OCI-LY1 (cell line): ENCODE measurements around the gene CYTH2.

ENCODE experiments used
- H2AFZ ChIP-seq: fragments of 200-600 bp; sonication (generic), shearing (Covaris generic); 2 replicates; pipeline ENCODE4 v1.6.0; 2014; ENCODE audit warnings: antibody characterized with exemption, mild to moderate bottlenecking, low read length
- H3F3A ChIP-seq: fragments of 200-600 bp; sonication (generic), shearing (Covaris generic); 2 replicates; pipeline ENCODE4 v1.6.0; 2014; ENCODE audit warnings: mild to moderate bottlenecking, antibody characterized with exemption, low read length, moderate library complexity; ENCODE audit not compliant: insufficient read depth
- H3K27ac ChIP-seq: fragments of 200-600 bp; sonication (generic); 2 replicates; pipeline ENCODE4 v1.5.1; 2014; ENCODE audit warnings: low read length, mixed run types, mild to moderate bottlenecking, low read depth; ENCODE audit not compliant: poor library complexity, severe bottlenecking
- H3K27me3 ChIP-seq: fragments of 200-600 bp; sonication (generic); 2 replicates; pipeline ENCODE4 v1.6.0; 2014; ENCODE audit warnings: antibody characterized with exemption, mild to moderate bottlenecking, low read length, moderate library complexity; ENCODE audit not compliant: insufficient read depth
- H3K36me3 ChIP-seq: fragments of 200-600 bp; sonication (generic); 2 replicates; pipeline ENCODE4 v1.6.1; 2014; ENCODE audit warnings: mild to moderate bottlenecking, antibody characterized with exemption, low read length, moderate library complexity, mixed read lengths; ENCODE audit not compliant: insufficient read depth
- H3K4me1 ChIP-seq: fragments of 200-600 bp; sonication (generic); 2 replicates; pipeline ENCODE4 v1.5.1; 2014; ENCODE audit warnings: mild to moderate bottlenecking, low read length, moderate library complexity; ENCODE audit not compliant: insufficient read depth, severe bottlenecking
- H3K4me2 ChIP-seq: fragments of 200-600 bp; sonication (generic), shearing (Covaris generic); 2 replicates; pipeline ENCODE4 v1.6.1; 2014; ENCODE audit warnings: low read length
- H3K4me3 ChIP-seq: fragments of 200-600 bp; sonication (generic); 2 replicates; pipeline ENCODE4 v1.5.1; 2014; ENCODE audit warnings: low read length, low read depth, mild to moderate bottlenecking, mixed read lengths; ENCODE audit not compliant: poor library complexity, severe bottlenecking
- H3K79me2 ChIP-seq: fragments of 200-600 bp; shearing (Covaris generic); 2 replicates; pipeline ENCODE4 v1.6.1; 2016; ENCODE audit warnings: mixed run types, low read length, mixed read lengths; ENCODE audit not compliant: insufficient read depth
- H3K9ac ChIP-seq: fragments of 200-600 bp; sonication (generic), shearing (Covaris generic); 2 replicates; pipeline ENCODE4 v1.6.1; 2014; ENCODE audit warnings: mild to moderate bottlenecking, low read length, mixed read lengths
- H3K9me2 ChIP-seq: fragments of 200-600 bp; sonication (generic), shearing (Covaris generic); 2 replicates; pipeline ENCODE4 v1.6.1; 2014; ENCODE audit warnings: low read depth, mild to moderate bottlenecking, low read length, mixed read lengths
- H3K9me3 ChIP-seq: fragments of 200-600 bp; shearing (Covaris generic); 2 replicates; pipeline ENCODE4 v1.6.1; 2014; ENCODE audit warnings: low read length, mixed read lengths
- H4K20me1 ChIP-seq: fragments of 200-600 bp; sonication (generic), shearing (Covaris generic); 2 replicates; pipeline ENCODE4 v1.6.0; 2016; ENCODE audit warnings: mild to moderate bottlenecking, low read length; ENCODE audit not compliant: insufficient read depth
- CTCF ChIP-seq: fragments of 200-600 bp; sonication (generic), shearing (Covaris generic); IDR thresholded peaks from 2 replicates; pipeline ENCODE4 v1.5.1; 2017; ENCODE audit warnings: mild to moderate bottlenecking, antibody characterized with exemption, low read length, moderate library complexity, mixed read lengths
- EZH2 ChIP-seq: fragments of 200-600 bp; sonication (generic), shearing (Covaris generic); IDR thresholded peaks from 2 replicates; pipeline ENCODE4 v1.8.0; 2017; ENCODE audit warnings: borderline replicate concordance, mixed run types, mild to moderate bottlenecking, antibody characterized with exemption, low read length, moderate library complexity, mixed read lengths

Gene CYTH2

GRCh38 chr19:48492925-48493717 is 24.0 kb downstream of the CYTH2 start:
- TF ChIP-seq CTCF (no peak), EZH2 (no peak)
- Histone ChIP-seq H3K9ac (peak overlapping the region; percentile 40; the same call in 1 of the 2 replicates), H3K27me3 (no peaks in the 10 kb centered on the region), H3K4me2 (peak overlapping the region; percentile 77), H2AFZ (no peak overlapping the region), H3K36me3 (no peaks in the 10 kb centered on the region), H3K27ac (peak overlapping the region; percentile 27), H3K4me1 (peaks cover 8% of the 10 kb centered on the region), H3K79me2 (no peaks in the 10 kb centered on the region), H3F3A (no peaks in the 10 kb centered on the region), H3K9me3 (no peaks in the 10 kb centered on the region), H3K9me2 (no peaks in the 10 kb centered on the region), H3K4me3 (peak overlapping the region; percentile 58), H4K20me1 (no peaks in the 10 kb centered on the region)

- Histone ChIP-seq H3K9me3 (no peaks in the 10 kb centered on the region), H3K9ac (peak overlapping the region; percentile 40; the same call in 1 of the 2 replicates), H3K79me2 (no peaks in the 10 kb centered on the region), H3K27ac (no peak overlapping the region), H3K4me3 (peak overlapping the region; percentile 58), H3K36me3 (no peaks in the 10 kb centered on the region), H3K4me2 (peak overlapping the region; percentile 77), H2AFZ (no peak overlapping the region), H3F3A (no peaks in the 10 kb centered on the region), H4K20me1 (no peaks in the 10 kb centered on the region), H3K4me1 (peaks cover 8% of the 10 kb centered on the region), H3K27me3 (no peaks in the 10 kb centered on the region), H3K9me2 (no peaks in the 10 kb centered on the region)
- TF ChIP-seq EZH2 = no peak
- no peak for TF ChIP-seq CTCF
Measured at GRCh38 chr19:48493718-48494401, 24.7 kb downstream of the CYTH2 start.

- H3K79me2 ChIP-seq = no peaks in the 10 kb centered on the region
- no peak overlapping the region for H3K27ac ChIP-seq
- H3K4me2 ChIP-seq = no peak overlapping the region
- no peaks in the 10 kb centered on the region for H3K27me3 ChIP-seq
- H3K9ac ChIP-seq = no peak overlapping the region
- H3K4me1 ChIP-seq = peaks cover 8% of the 10 kb centered on the region
- no peaks in the 10 kb centered on the region for H3F3A ChIP-seq
- no peaks in the 10 kb centered on the region for H3K9me2 ChIP-seq
- H3K36me3 ChIP-seq = no peaks in the 10 kb centered on the region
- no peak for TF ChIP-seq EZH2
- TF ChIP-seq CTCF = no peak
- H3K9me3 ChIP-seq = no peaks in the 10 kb centered on the region
- H2AFZ ChIP-seq = no peak overlapping the region
- no peak overlapping the region for H3K4me3 ChIP-seq
- no peaks in the 10 kb centered on the region for H4K20me1 ChIP-seq
Measured at GRCh38 chr19:48495396-48495795, 26.2 kb downstream of the CYTH2 start.
